Suprapubic skin (tissue), 3 donors: ENCODE data around the gene ABCA13.

Experiments
- EP300 ChIP-seq: sonication (generic); formaldehyde crosslinking; IDR thresholded peaks from one replicate; pipeline ENCODE4 v1.6.1; 2017; ENCODE audit warnings: antibody characterized with exemption
- POLR2A ChIP-seq, 2 donors: fragments of 450-650 bp; IDR thresholded peaks; one replicate each; pipeline ENCODE4 v1.6.1; 2017; ENCODE audit warnings: antibody characterized with exemption in 2 of 2, mild to moderate bottlenecking in 2 of 2, moderate library complexity in 2 of 2
- TF ChIP-seq, protein P1 (sequence below), 2 donors: fragments of 200-600 bp in 1 of 2; fragments of 450-650 bp in 1 of 2; sonication (generic) in 1 of 2; IDR thresholded peaks; one replicate each; pipeline ENCODE4 v1.5.1; 2016 to 2019; ENCODE audit warnings: antibody characterized with exemption in 2 of 2, mild to moderate bottlenecking in 1 of 2, moderate library complexity in 1 of 2

DNA sequence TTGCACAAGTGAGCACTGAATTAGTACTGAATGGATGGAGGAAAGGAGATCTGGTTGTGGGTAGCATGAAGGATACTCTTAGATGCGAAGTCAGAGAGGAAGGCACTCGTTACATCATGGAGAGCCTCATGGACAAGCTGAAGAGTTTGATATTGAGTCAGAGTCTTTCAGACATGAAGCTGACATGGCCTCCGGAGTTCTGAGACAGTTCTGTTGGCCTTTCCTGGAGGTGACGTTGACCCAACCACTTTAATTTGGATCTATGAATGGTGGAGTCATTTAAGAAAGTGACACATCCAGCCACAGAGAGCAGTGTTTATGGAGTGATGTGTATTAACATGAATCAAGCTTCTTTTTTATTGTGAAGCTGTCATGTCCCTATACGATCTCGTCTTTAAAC lies 466.8 kb downstream of the ABCA13 start:
- TF ChIP-seq POLR2A (IDR thresholded peaks at IDR 0.05) = no peak
- TF ChIP-seq, protein P1, sequence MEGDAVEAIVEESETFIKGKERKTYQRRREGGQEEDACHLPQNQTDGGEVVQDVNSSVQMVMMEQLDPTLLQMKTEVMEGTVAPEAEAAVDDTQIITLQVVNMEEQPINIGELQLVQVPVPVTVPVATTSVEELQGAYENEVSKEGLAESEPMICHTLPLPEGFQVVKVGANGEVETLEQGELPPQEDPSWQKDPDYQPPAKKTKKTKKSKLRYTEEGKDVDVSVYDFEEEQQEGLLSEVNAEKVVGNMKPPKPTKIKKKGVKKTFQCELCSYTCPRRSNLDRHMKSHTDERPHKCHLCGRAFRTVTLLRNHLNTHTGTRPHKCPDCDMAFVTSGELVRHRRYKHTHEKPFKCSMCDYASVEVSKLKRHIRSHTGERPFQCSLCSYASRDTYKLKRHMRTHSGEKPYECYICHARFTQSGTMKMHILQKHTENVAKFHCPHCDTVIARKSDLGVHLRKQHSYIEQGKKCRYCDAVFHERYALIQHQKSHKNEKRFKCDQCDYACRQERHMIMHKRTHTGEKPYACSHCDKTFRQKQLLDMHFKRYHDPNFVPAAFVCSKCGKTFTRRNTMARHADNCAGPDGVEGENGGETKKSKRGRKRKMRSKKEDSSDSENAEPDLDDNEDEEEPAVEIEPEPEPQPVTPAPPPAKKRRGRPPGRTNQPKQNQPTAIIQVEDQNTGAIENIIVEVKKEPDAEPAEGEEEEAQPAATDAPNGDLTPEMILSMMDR (IDR thresholded peaks at IDR 0.05) = no peak
- TF ChIP-seq EP300 = no peak
